Measurements from ENCODE around the gene RHOJ.

- TF ChIP-seq CTCF (IDR thresholded peaks at IDR 0.05 in 2 of 3, conservative IDR thresholded peaks at IDR 0.05 in 1 of 3; ENCODE audit: borderline replicate concordance in 1 of 3, insufficient read depth in 1 of 3, low read depth in 2 of 3, low read length in 2 of 3) (no peak), EZH2phosphoT487 (IDR thresholded peaks at IDR 0.05; ENCODE audit: borderline replicate concordance) (no peak), EZH2 (IDR thresholded peaks at IDR 0.05) (no peak), POLR2A (IDR thresholded peaks at IDR 0.05; ENCODE audit: borderline replicate concordance, extremely low read depth, insufficient read depth, insufficient read length) (no peak), EGR1 (IDR thresholded peaks at IDR 0.05; ENCODE audit: low read depth) (no peak), POLR2AphosphoS5 (IDR thresholded peaks at IDR 0.05; ENCODE audit: low read depth, low read length) (no peak), RAD21 (IDR thresholded peaks at IDR 0.05; ENCODE audit: low read depth) (no peak), ZBTB33 (IDR thresholded peaks at IDR 0.05; ENCODE audit: extremely low read depth, insufficient replicate concordance, low read length) (no peak), MAX (IDR thresholded peaks at IDR 0.05) (no peak)
These were observed 79.6 kb downstream of the RHOJ start for GRCh38 chr14:63283884-63284248.
